Measurements from ENCODE around the gene STARD7.

The STARD7 gene

GRCh38 chr2:96240341-96241038 is 31.9 kb upstream of the STARD7 start:
- peak overlapping the region; percentile 98 for H3K4me2 ChIP-seq (ENCODE audit: low read depth, low read length)
- H3K9me2 ChIP-seq (replicated peaks; ENCODE audit: insufficient read depth, low read length), result no peaks in the 10 kb centered on the region
- H3K36me3 ChIP-seq (replicated peaks; ENCODE audit: insufficient read depth, low read length), result no peaks in the 10 kb centered on the region
- H3K4me3 ChIP-seq (ENCODE audit: low read length), result peak overlapping the region; percentile 57; the same call in 1 of the 2 replicates
- H3K79me2 ChIP-seq (ENCODE audit: low read length), result 0 out of 2 replicates have a peak, but pooled peaks cover 5% of the 10 kb centered on the region
- peak overlapping the region; percentile 57; the same call in 1 of the 2 replicates for H2AFZ ChIP-seq (ENCODE audit: low read length)
- DNase-seq, result no peak
- H3K9ac ChIP-seq (ENCODE audit: low read length), result peak overlapping the region; percentile 85; the same call in 1 of the 2 replicates
- H3K27me3 ChIP-seq (replicated peaks; ENCODE audit: insufficient read depth, low read length), result no peaks in the 10 kb centered on the region
- no peaks in the 10 kb centered on the region for H3K9me3 ChIP-seq (replicated peaks; ENCODE audit: insufficient read depth, low read length)
- H3K27ac ChIP-seq (ENCODE audit: low read length), result peak overlapping the region; percentile 98
- no peak for TF ChIP-seq EZH2phosphoT487 (IDR thresholded peaks at IDR 0.05; ENCODE audit: low read length)
- TF ChIP-seq CTCF (IDR thresholded peaks at IDR 0.05; ENCODE audit: low read length), result no peak
- TF ChIP-seq EZH2 (optimal IDR thresholded peaks at IDR 0.05; ENCODE audit: low read depth, low read length), result no peak
- H4K20me1 ChIP-seq (ENCODE audit: insufficient read depth, low read length), result no peaks in the 10 kb centered on the region
- H3F3A ChIP-seq (ENCODE audit: insufficient read depth, low read length), result peaks cover 44% of the 10 kb centered on the region
- peaks cover 44% of the 10 kb centered on the region for H3K4me1 ChIP-seq (ENCODE audit: low read length)

GRCh38 chr2:96239745-96240264 is 31.2 kb upstream of the STARD7 start:
- TF ChIP-seq CTCF (IDR thresholded peaks at IDR 0.05; ENCODE audit: low read length), result no peak
- Histone ChIP-seq H3K4me3 (ENCODE audit: low read length) (no peak overlapping the region), H3K4me1 (ENCODE audit: low read length) (peaks cover 41% of the 10 kb centered on the region)

GRCh38 chr2:96239091-96239490 is 30.5 kb upstream of the STARD7 start:
- H3K79me2 ChIP-seq (ENCODE audit: low read length), result 0 out of 2 replicates have a peak, but pooled peaks cover 5% of the 10 kb centered on the region
- H3K4me2 ChIP-seq (ENCODE audit: low read depth, low read length), result no peak overlapping the region
- no peak overlapping the region for H3K27ac ChIP-seq (ENCODE audit: low read length)
- no peaks in the 10 kb centered on the region for H3K9me3 ChIP-seq (replicated peaks; ENCODE audit: insufficient read depth, low read length)
- no peaks in the 10 kb centered on the region for H3K27me3 ChIP-seq (replicated peaks; ENCODE audit: insufficient read depth, low read length)
- H2AFZ ChIP-seq (ENCODE audit: low read length), result no peak overlapping the region
- no peaks in the 10 kb centered on the region for H3K9me2 ChIP-seq (replicated peaks; ENCODE audit: insufficient read depth, low read length)
- no peak overlapping the region for H3K9ac ChIP-seq (ENCODE audit: low read length)
- H4K20me1 ChIP-seq (ENCODE audit: insufficient read depth, low read length), result no peaks in the 10 kb centered on the region
- no peak for TF ChIP-seq EZH2 (optimal IDR thresholded peaks at IDR 0.05; ENCODE audit: low read depth, low read length)
- no peak for TF ChIP-seq CTCF (IDR thresholded peaks at IDR 0.05; ENCODE audit: low read length)
- TF ChIP-seq EZH2phosphoT487 (IDR thresholded peaks at IDR 0.05; ENCODE audit: low read length), result no peak
- H3K36me3 ChIP-seq (replicated peaks; ENCODE audit: insufficient read depth, low read length), result no peaks in the 10 kb centered on the region
- peaks cover 47% of the 10 kb centered on the region for H3K4me1 ChIP-seq (ENCODE audit: low read length)
- no peak overlapping the region for H3K4me3 ChIP-seq (ENCODE audit: low read length)
- peaks cover 40% of the 10 kb centered on the region for H3F3A ChIP-seq (ENCODE audit: insufficient read depth, low read length)
- no peak for DNase-seq

More at GRCh38 chr2:96239745-96240264, 31.2 kb upstream of the STARD7 start:
- H3K27ac ChIP-seq (ENCODE audit: low read length), result no peak overlapping the region
- H3K9me3 ChIP-seq (replicated peaks; ENCODE audit: insufficient read depth, low read length), result no peaks in the 10 kb centered on the region
- H4K20me1 ChIP-seq (ENCODE audit: insufficient read depth, low read length), result no peaks in the 10 kb centered on the region
- no peak overlapping the region for H3K9ac ChIP-seq (ENCODE audit: low read length)
- H3K4me2 ChIP-seq (ENCODE audit: low read depth, low read length), result no peak overlapping the region
- H3K27me3 ChIP-seq (replicated peaks; ENCODE audit: insufficient read depth, low read length), result no peaks in the 10 kb centered on the region
- no peaks in the 10 kb centered on the region for H3K9me2 ChIP-seq (replicated peaks; ENCODE audit: insufficient read depth, low read length)
- peaks cover 40% of the 10 kb centered on the region for H3F3A ChIP-seq (ENCODE audit: insufficient read depth, low read length)
- H3K36me3 ChIP-seq (replicated peaks; ENCODE audit: insufficient read depth, low read length), result no peaks in the 10 kb centered on the region
- H2AFZ ChIP-seq (ENCODE audit: low read length), result no peak overlapping the region
- 0 out of 2 replicates have a peak, but pooled peaks cover 5% of the 10 kb centered on the region for H3K79me2 ChIP-seq (ENCODE audit: low read length)
- DNase-seq, result no peak

All from MM.1S (cell line).